Measurements from ENCODE around the gene PGAP3. TPM values are rescaled to one million over a fixed set of nuclear protein-coding genes. Genes with fewer than 3 reads are reported as not detected.

Gene PGAP3
- total RNA-seq, 1 donor from 2014 or later, result 11.2 TPM

DNA sequence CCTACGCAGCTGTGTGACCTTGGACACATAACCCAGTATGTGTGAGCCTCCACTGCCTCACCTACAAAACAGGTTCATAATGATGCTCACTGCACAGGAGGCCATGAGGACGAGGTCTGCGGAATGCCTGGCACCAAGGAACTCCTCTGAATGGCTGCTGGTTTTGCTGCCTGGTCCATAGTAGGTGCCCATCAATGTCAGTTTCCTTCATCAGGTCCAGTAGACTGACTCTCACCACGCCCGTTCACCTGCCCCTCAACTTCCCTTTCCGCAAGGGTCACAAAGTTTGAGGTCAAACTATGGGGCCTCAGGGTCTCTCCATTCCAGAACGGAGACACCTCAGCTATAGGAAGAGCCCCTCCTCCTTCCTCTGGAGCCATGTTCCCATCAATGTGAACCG, 10.8 kb downstream of the PGAP3 start:
- H3K36me3 Mint-ChIP-seq (ENCODE audit: low read depth, unreplicated experiment), result no peaks in the 10 kb centered on the region
- no peak overlapping the region for H3K27ac Mint-ChIP-seq (ENCODE audit: unreplicated experiment)
- H3K4me3 Mint-ChIP-seq (ENCODE audit: unreplicated experiment), result no peak overlapping the region
- H3K4me1 Mint-ChIP-seq (ENCODE audit: unreplicated experiment), result peaks cover 12% of the 10 kb centered on the region
- DNase-seq (ENCODE audit: low spot score), result no peak
- peaks cover 10% of the 10 kb centered on the region for H3K27me3 Mint-ChIP-seq (ENCODE audit: unreplicated experiment)
- TF ChIP-seq, protein P1, sequence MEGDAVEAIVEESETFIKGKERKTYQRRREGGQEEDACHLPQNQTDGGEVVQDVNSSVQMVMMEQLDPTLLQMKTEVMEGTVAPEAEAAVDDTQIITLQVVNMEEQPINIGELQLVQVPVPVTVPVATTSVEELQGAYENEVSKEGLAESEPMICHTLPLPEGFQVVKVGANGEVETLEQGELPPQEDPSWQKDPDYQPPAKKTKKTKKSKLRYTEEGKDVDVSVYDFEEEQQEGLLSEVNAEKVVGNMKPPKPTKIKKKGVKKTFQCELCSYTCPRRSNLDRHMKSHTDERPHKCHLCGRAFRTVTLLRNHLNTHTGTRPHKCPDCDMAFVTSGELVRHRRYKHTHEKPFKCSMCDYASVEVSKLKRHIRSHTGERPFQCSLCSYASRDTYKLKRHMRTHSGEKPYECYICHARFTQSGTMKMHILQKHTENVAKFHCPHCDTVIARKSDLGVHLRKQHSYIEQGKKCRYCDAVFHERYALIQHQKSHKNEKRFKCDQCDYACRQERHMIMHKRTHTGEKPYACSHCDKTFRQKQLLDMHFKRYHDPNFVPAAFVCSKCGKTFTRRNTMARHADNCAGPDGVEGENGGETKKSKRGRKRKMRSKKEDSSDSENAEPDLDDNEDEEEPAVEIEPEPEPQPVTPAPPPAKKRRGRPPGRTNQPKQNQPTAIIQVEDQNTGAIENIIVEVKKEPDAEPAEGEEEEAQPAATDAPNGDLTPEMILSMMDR (IDR thresholded peaks at IDR 0.05; ENCODE audit: unreplicated experiment), result no peak
- H3K9me3 Mint-ChIP-seq (ENCODE audit: unreplicated experiment), result no peaks in the 10 kb centered on the region

DNA sequence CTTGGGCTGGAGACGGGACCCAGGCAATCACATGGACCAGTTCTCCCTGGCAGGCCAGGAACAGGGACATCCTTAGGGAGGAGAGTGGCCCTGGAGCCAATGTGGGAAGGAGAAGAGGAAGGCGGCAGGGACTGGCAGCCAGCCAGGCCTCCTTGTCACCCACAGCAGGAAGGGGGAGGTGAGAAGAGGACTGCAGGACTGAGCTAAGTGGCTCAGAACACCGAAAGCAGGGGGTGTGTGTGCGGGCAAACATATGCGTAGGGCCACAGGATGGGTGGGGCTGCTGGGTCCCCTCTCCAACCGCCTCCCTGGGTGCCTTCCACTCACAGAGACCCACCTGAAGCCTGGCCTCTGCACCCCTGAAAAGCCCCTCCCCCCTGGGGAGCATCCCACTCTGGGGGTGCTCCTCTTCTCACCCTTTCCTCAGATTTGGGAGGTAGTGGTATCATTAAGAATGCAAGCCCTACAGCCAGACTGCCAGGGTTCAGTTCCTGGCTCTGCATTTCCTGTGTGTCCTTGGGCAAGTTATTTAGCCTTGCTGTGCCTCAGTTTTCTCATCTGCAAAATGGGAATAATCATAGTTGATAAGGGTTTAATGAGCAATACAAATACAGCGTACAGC, 11.5 kb downstream of the PGAP3 start:
- DNase-seq (ENCODE audit: low spot score), result no peak
- peaks cover 12% of the 10 kb centered on the region for H3K4me1 Mint-ChIP-seq (ENCODE audit: unreplicated experiment)
- H3K9me3 Mint-ChIP-seq (ENCODE audit: unreplicated experiment), result no peaks in the 10 kb centered on the region
- no peaks in the 10 kb centered on the region for H3K36me3 Mint-ChIP-seq (ENCODE audit: low read depth, unreplicated experiment)
- peaks cover 15% of the 10 kb centered on the region for H3K27me3 Mint-ChIP-seq (ENCODE audit: unreplicated experiment)
- no peak overlapping the region for H3K4me3 Mint-ChIP-seq (ENCODE audit: unreplicated experiment)
- TF ChIP-seq, protein P1 (IDR thresholded peaks at IDR 0.05; ENCODE audit: unreplicated experiment), result no peak
- H3K27ac Mint-ChIP-seq (ENCODE audit: unreplicated experiment), result no peak overlapping the region

DNA sequence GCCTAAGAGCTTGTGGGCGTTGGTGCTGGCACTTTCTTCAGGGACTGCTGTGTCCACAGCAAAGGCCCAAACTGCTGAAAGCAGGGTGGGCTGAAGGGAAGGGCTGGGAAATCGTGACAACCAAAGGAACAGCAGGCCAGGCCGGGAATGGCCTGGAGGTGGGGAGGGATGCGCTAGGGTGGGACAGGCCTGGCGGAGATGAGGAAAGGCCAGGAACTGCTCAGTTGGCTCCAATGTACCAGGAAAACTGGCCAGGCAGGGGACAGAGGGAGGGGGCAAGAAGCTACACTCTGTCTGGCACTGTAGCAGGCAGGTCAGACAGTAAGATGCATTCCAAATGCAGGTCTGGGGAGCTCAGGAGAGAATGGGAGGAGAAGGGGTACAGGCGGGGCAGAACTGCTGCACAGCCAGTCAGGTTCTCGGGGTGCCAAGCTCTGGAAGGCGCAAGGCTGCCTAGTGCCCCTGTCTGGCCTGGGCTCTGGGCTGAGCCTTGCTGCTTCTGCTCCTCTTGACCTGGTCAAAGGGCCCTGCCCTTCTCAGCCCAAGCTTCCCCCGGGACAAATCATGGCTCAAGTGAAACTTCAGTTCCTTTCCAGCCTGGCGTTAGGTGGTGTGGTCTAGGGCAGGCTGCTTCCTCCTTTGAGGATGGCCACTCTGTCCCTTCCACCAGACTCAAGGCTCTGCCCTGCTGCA, 12.3 kb downstream of the PGAP3 start:
- Mint-ChIP-seq H3K4me3 (ENCODE audit: unreplicated experiment) (no peak overlapping the region), H3K27me3 (ENCODE audit: unreplicated experiment) (peaks cover 15% of the 10 kb centered on the region), H3K9me3 (ENCODE audit: unreplicated experiment) (no peaks in the 10 kb centered on the region), H3K36me3 (ENCODE audit: low read depth, unreplicated experiment) (peaks cover 3% of the 10 kb centered on the region), H3K27ac (ENCODE audit: unreplicated experiment) (no peak overlapping the region), H3K4me1 (ENCODE audit: unreplicated experiment) (peaks cover 12% of the 10 kb centered on the region)
- TF ChIP-seq, protein P1 (IDR thresholded peaks at IDR 0.05; ENCODE audit: unreplicated experiment), result no peak
- DNase-seq (ENCODE audit: low spot score), result no peak

DNA sequence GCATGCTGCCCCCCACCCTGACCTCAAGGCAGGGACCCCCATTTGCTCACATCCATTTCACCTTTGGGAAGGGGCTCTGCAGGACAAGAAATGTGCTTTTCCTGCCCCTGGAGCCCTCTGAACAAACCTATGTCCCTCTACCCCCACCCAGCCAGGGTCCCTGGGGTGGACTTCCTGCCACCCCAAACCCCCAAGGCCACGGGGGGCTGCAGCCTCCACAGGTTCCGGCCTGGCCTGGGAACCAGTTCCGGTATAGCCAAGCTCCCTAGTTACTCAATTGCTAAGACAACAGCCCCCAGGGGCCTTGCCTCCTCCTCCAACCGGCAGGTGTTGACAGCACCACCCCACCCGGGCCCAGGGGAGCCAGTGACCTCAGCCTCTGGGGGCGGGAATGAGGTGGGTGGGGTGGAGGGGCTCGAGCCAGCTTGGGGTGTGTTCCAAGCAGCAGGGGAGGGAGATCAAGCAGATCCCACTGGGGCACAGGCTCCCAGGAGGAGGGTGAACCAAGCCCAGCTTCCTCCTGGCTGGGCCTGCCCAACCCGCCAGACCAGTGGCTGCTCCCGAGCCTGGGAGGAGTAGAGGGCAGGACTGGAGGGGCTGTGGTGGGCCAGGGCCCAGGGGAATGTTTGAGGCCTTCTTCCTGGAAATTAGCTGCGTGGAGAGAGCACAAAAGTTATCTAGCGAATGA, 13.0 kb downstream of the PGAP3 start:
- Mint-ChIP-seq H3K4me3 (ENCODE audit: unreplicated experiment) (no peak overlapping the region), H3K27ac (ENCODE audit: unreplicated experiment) (no peak overlapping the region)

More for the DNA sequence above, 13.0 kb downstream of the PGAP3 start:
- peaks cover 15% of the 10 kb centered on the region for H3K27me3 Mint-ChIP-seq (ENCODE audit: unreplicated experiment)
- H3K9me3 Mint-ChIP-seq (ENCODE audit: unreplicated experiment), result no peaks in the 10 kb centered on the region
- peaks cover 8% of the 10 kb centered on the region for H3K4me1 Mint-ChIP-seq (ENCODE audit: unreplicated experiment)
- no peak for DNase-seq (ENCODE audit: low spot score)
- TF ChIP-seq, protein P1 (IDR thresholded peaks at IDR 0.05; ENCODE audit: unreplicated experiment), result no peak
- H3K36me3 Mint-ChIP-seq (ENCODE audit: low read depth, unreplicated experiment), result peaks cover 5% of the 10 kb centered on the region
